Keratinocyte (primary cell): Measurements from ENCODE around the gene SMYD4. TPM values are rescaled to one million over a fixed set of nuclear protein-coding genes. Genes with fewer than 3 reads are reported as not detected.

Source experiments
- DNase-seq: peaks from one replicate; pipeline ENCODE4 v3.0.0-alpha.2; 2011; ENCODE audit warnings: low read depth, missing footprints, low spot score
- FAIRE-seq: peaks from 2 replicates; lab custom pipeline; 2011; peaks lifted over from hg19 to GRCh38; lab: Jason Lieb, UNC
- H2AFZ ChIP-seq: 2 replicates; pipeline ENCODE4 v1.6.0; 2012; ENCODE audit warnings: low read length, control low read depth, inconsistent platforms; ENCODE audit not compliant: control insufficient read depth
- H3K27ac ChIP-seq: 2 replicates; pipeline ENCODE4 v1.5.1; 2011; ENCODE audit warnings: low read length; ENCODE audit not compliant: control insufficient read depth, insufficient read depth
- H3K27me3 ChIP-seq: 3 replicates; pipeline ENCODE4 v1.6.0; 2011; ENCODE audit warnings: low read length; ENCODE audit not compliant: control insufficient read depth, insufficient read depth; ENCODE audit errors: extremely low read depth
- H3K36me3 ChIP-seq, 2 experiments: 2 replicates in 1 of 2; 3 replicates in 1 of 2; pipeline ENCODE4 v1.5.1; 2011; ENCODE audit warnings: low read length in 2 of 2, mild to moderate bottlenecking in 1 of 2; ENCODE audit not compliant: control insufficient read depth in 2 of 2, insufficient read depth in 2 of 2; ENCODE audit errors: extremely low read depth in 1 of 2
- H3K4me1 ChIP-seq: 3 replicates; pipeline ENCODE4 v1.5.1; 2011; ENCODE audit warnings: low read length; ENCODE audit not compliant: control insufficient read depth, insufficient read depth; ENCODE audit errors: extremely low read depth
- H3K4me2 ChIP-seq: 3 replicates; pipeline ENCODE4 v1.6.0; 2011; ENCODE audit warnings: low read depth, low read length; ENCODE audit not compliant: control insufficient read depth, insufficient read depth; ENCODE audit errors: extremely low read depth
- H3K4me3 ChIP-seq, 3 experiments: fragments of 200-600 bp in 1 of 3; sonication (generic) in 1 of 3; 2 replicates in 2 of 3; 3 replicates in 1 of 3; pipeline ENCODE4 v1.5.1; 2011 to 2016; ENCODE audit warnings: low read length in 3 of 3, mild to moderate bottlenecking in 3 of 3, control low read depth in 2 of 3, inconsistent platforms in 1 of 3, low read depth in 1 of 3, mixed read lengths in 1 of 3, mixed run types in 1 of 3, moderate library complexity in 1 of 3; ENCODE audit not compliant: control insufficient read depth in 2 of 3, insufficient read depth in 2 of 3; ENCODE audit errors: extremely low read depth in 1 of 3
- H3K79me2 ChIP-seq: 2 replicates; pipeline ENCODE4 v1.6.0; 2012; ENCODE audit warnings: low read length; ENCODE audit not compliant: control insufficient read depth, insufficient read depth
- H3K9ac ChIP-seq: 3 replicates; pipeline ENCODE4 v1.6.0; 2011; ENCODE audit warnings: low read length; ENCODE audit not compliant: control insufficient read depth, insufficient read depth; ENCODE audit errors: extremely low read depth
- H3K9me1 ChIP-seq: 3 replicates; pipeline ENCODE4 v1.6.0; 2011; ENCODE audit warnings: low read length; ENCODE audit not compliant: control insufficient read depth, insufficient read depth; ENCODE audit errors: extremely low read depth
- H3K9me3 ChIP-seq: 2 replicates; pipeline ENCODE4 v1.5.1; 2012; ENCODE audit warnings: low read depth, low read length; ENCODE audit not compliant: control insufficient read depth
- H4K20me1 ChIP-seq: 3 replicates; pipeline ENCODE4 v1.6.0; 2011; ENCODE audit warnings: low read length; ENCODE audit not compliant: control insufficient read depth, insufficient read depth; ENCODE audit errors: extremely low read depth
- EZH2 ChIP-seq: IDR thresholded peaks from one replicate; pipeline ENCODE4 v1.6.1; 2012; ENCODE audit warnings: inconsistent platforms, mild to moderate bottlenecking, low read length, moderate library complexity
- dilution Hi-C: fragments of 300-500 bp; cut with MboI; formaldehyde crosslinking; loops from one replicate; pipeline ENCODE4 v1.7.0; 2020; ENCODE audit warnings: low sequenced_read_pairs; ENCODE audit not compliant: extremely low pct_ligation_motif_present
- polyA plus RNA-seq, 5 experiments: library from polyadenylated mRNA; depleted of rRNA in 3 of 5; stranded (reverse) in 3 of 5; stranded (forward) in 1 of 5; unstranded in 1 of 5; fragments of >200 nt; gene quantifications; 1 replicate in 1 of 5; 2 replicates in 3 of 5; 3 replicates in 1 of 5; pipeline versions ENCODE4 v1.2.1 to v1.2.3, GENCODE V29; 2011 to 2012; ENCODE audit warnings: missing spikeins in 2 of 5, low read depth in 1 of 5, low replicate concordance in 1 of 5
- TF ChIP-seq, protein P1 (sequence below), 3 experiments: IDR thresholded peaks in 1 of 3; conservative IDR thresholded peaks in 1 of 3; optimal IDR thresholded peaks in 1 of 3; 2 replicates in 2 of 3; 3 replicates in 1 of 3; pipeline versions ENCODE3 to v1.5.1; 2011; ENCODE audit warnings: low read length in 3 of 3, mild to moderate bottlenecking in 3 of 3, moderate library complexity in 2 of 3, control low read depth in 1 of 3, inconsistent platforms in 1 of 3; ENCODE audit not compliant: insufficient read depth in 2 of 3; ENCODE audit errors: extremely low read depth in 1 of 3

The SMYD4 gene
- polyA plus RNA-seq, 1 donor (not counting 4 experiments of a cell fraction or from before 2014, with no cell fraction given) = 6.3 TPM

DNA sequence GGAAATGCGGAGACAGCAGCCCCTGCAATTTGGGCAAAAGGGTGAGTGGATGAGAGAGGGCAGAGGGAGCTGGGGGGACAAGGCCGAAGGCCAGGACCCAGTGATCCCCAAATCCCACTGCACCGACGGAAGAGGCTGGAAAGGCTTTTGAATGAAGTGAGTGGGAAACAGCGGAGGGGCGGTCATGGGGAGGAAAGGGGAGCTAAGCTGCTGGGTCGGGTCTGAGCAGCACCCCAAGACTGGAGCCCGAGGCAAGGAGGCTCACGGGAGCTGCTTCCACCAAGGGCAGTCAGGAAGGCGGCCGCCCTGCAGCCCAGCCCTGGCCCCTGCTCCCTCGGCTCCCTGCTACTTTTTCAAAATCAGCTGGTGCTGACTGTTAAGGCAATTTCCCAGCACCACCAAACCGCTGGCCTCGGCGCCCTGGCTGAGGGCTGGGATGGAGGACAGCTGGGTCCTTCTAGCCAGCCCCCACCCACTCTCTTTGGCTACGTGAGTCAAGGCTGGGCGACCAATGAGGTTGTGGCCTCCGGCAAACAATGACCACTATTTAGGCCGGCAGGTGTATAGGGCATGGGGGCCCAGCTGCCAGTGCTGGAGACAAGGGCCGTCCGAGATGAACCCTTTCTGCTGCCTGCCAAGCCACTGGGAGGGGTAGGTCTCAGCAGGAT is 67.3 kb downstream of the SMYD4 start:
- Histone ChIP-seq H3K9me1 (no peaks in the 10 kb centered on the region), H3K36me3 (no peaks in the 10 kb centered on the region), H3K4me3 (peak overlapping the region in 1 of 3 experiments; percentile 7), H4K20me1 (no peaks in the 10 kb centered on the region), H3K4me2 (peak overlapping the region; percentile 62), H3K79me2 (no peaks in the 10 kb centered on the region), H3K9ac (peak overlapping the region; percentile 64), H3K27me3 (no peaks in the 10 kb centered on the region), H3K27ac (no peak overlapping the region), H2AFZ (peak overlapping the region; percentile 91), H3K4me1 (peaks cover 33% of the 10 kb centered on the region), H3K9me3 (no peaks in the 10 kb centered on the region)
- dilution Hi-C loops = no loop called here
- TF ChIP-seq, protein P1, sequence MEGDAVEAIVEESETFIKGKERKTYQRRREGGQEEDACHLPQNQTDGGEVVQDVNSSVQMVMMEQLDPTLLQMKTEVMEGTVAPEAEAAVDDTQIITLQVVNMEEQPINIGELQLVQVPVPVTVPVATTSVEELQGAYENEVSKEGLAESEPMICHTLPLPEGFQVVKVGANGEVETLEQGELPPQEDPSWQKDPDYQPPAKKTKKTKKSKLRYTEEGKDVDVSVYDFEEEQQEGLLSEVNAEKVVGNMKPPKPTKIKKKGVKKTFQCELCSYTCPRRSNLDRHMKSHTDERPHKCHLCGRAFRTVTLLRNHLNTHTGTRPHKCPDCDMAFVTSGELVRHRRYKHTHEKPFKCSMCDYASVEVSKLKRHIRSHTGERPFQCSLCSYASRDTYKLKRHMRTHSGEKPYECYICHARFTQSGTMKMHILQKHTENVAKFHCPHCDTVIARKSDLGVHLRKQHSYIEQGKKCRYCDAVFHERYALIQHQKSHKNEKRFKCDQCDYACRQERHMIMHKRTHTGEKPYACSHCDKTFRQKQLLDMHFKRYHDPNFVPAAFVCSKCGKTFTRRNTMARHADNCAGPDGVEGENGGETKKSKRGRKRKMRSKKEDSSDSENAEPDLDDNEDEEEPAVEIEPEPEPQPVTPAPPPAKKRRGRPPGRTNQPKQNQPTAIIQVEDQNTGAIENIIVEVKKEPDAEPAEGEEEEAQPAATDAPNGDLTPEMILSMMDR (optimal IDR thresholded peaks at IDR 0.05 in 1 of 3, IDR thresholded peaks at IDR 0.05 in 1 of 3, conservative IDR thresholded peaks at IDR 0.05 in 1 of 3; ENCODE audit: extremely low read depth in 1 of 3, insufficient read depth in 2 of 3, low read length in 3 of 3) = no peak
- TF ChIP-seq EZH2 = no peak
- FAIRE-seq (no peak), DNase-seq (no peak)

DNA sequence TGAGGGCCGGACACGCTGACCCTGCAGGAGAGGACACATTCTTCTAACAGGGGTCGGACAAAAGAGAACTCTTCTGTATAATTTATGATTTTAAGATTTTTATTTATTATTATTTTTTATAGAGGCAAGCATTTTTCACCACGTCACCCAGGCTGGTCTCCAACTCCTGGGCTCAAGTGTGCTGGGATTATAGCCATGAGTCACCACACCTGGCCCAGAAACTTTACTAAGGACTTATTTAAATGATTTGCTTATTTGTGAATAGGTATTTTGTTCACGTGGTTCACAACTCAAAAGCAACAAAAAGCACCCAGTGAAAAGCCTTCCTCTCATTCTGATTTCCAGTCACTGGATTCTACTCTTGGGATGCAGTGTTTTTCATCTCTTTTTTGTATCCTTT is 70.2 kb downstream of the SMYD4 start:
- no peaks in the 10 kb centered on the region for H3K36me3 ChIP-seq
- no peak overlapping the region for H2AFZ ChIP-seq
- peak overlapping the region; percentile 58 for H3K4me2 ChIP-seq
- dilution Hi-C loops = no loop called here
- H3K79me2 ChIP-seq = no peaks in the 10 kb centered on the region
- no peak overlapping the region for H3K27ac ChIP-seq
- peak; percentile 23 for FAIRE-seq
- H3K9ac ChIP-seq = peak overlapping the region; percentile 33
- H3K4me3 ChIP-seq = no peak overlapping the region
- H3K9me3 ChIP-seq = no peaks in the 10 kb centered on the region
- no peaks in the 10 kb centered on the region for H3K27me3 ChIP-seq
- no peaks in the 10 kb centered on the region for H4K20me1 ChIP-seq
- TF ChIP-seq EZH2 = no peak
- TF ChIP-seq, protein P1 (optimal IDR thresholded peaks at IDR 0.05 in 1 of 3, IDR thresholded peaks at IDR 0.05 in 1 of 3, conservative IDR thresholded peaks at IDR 0.05 in 1 of 3; ENCODE audit: extremely low read depth in 1 of 3, insufficient read depth in 2 of 3, low read length in 3 of 3) = no peak
- H3K4me1 ChIP-seq = peaks cover 32% of the 10 kb centered on the region
- no peak for DNase-seq
- no peaks in the 10 kb centered on the region for H3K9me1 ChIP-seq
